ENCODE measurements around the gene PMM1.

DNA sequence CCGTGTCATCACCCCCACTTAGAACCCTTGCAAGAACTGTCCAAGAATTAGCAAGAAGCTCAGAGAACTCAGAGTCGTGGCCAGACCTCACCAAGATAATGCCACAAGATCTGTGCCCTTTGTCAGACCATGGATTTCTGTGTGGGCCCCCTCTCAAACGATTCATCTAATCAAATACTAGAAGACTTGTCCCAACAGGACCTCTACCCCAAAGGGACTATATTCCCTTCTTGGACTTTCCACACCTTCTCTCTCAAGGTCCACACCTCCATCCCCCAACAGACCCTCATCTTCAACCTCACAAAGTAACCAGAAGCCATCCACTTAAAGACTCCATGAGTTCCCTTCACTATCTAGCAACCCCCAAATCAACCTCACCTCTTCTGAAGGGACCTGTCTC is 48.2 kb downstream of the PMM1 start:
- TF ChIP-seq, protein P1, sequence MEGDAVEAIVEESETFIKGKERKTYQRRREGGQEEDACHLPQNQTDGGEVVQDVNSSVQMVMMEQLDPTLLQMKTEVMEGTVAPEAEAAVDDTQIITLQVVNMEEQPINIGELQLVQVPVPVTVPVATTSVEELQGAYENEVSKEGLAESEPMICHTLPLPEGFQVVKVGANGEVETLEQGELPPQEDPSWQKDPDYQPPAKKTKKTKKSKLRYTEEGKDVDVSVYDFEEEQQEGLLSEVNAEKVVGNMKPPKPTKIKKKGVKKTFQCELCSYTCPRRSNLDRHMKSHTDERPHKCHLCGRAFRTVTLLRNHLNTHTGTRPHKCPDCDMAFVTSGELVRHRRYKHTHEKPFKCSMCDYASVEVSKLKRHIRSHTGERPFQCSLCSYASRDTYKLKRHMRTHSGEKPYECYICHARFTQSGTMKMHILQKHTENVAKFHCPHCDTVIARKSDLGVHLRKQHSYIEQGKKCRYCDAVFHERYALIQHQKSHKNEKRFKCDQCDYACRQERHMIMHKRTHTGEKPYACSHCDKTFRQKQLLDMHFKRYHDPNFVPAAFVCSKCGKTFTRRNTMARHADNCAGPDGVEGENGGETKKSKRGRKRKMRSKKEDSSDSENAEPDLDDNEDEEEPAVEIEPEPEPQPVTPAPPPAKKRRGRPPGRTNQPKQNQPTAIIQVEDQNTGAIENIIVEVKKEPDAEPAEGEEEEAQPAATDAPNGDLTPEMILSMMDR (conservative IDR thresholded peaks at IDR 0.05; ENCODE audit: low read depth, low read length) = no peak
- TF ChIP-seq EZH2 (IDR thresholded peaks at IDR 0.05; ENCODE audit: borderline replicate concordance, low read depth, low read length, poor library complexity, severe bottlenecking) = no peak
